ENCODE measurements around the gene MMP14.
"Not testable (repeated sequence)": the region's sequence is repeated elsewhere in the genome, so short reads cannot be mapped to it uniquely, and the experiment has no call there.

The MMP14 gene

DNA sequence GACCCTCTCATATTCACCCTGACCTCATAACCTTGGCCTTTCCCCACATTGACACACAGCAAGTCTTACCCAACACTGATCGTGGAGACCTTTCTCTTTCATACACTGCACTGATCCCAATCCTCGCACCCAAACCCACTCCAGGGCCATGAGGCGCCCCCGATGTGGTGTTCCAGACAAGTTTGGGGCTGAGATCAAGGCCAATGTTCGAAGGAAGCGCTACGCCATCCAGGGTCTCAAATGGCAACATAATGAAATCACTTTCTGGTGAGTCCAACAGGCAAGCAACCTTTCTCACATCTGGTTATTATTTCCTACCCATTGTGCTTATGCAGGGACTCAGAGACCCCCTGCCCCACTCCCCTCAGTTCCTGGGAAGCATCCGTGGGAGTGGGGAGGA, 5.4 kb downstream of the MMP14 start:
- in situ Hi-C loops (cut with HindIII; ENCODE audit: low sequenced_read_pairs), result loop anchor here (10.0 kb wide), 1 partner anchor 53 kb away; no protein-coding TSS in a partner anchor

DNA sequence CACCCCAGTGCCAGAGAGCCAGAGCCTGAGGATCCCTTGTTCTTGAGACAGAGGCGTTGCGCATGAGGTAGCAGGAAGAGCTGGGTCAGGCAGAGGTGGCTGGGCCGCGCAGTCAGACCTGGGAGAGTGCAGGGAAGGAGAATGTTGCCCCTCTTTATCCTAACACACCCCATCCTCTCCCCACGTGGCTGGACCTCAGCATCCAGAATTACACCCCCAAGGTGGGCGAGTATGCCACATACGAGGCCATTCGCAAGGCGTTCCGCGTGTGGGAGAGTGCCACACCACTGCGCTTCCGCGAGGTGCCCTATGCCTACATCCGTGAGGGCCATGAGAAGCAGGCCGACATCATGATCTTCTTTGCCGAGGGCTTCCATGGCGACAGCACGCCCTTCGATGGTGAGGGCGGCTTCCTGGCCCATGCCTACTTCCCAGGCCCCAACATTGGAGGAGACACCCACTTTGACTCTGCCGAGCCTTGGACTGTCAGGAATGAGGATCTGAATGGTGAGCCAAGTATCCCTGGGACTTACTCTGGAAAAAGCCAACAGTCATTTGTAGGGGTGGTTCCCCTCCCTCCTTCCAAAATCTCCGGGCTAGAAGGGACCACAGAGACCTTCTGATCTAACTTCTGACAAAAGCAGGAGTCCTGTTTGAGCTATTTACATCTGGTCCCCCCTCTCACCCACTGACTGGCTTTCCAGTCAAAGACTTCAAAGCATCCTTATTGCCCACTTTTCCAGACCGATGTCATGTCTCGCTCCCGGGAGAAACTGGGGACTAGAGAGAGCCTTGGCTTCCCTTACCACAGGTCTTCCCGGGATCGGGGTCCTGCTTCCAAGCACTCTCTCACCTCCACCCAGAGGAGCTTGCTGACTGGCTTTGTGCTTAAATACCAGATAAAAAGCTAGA, 6.1 kb downstream of the MMP14 start:
- in situ Hi-C loops (cut with HindIII; ENCODE audit: low sequenced_read_pairs), result loop anchor here (10.0 kb wide), 1 partner anchor 52 kb away; no protein-coding TSS in a partner anchor

DNA sequence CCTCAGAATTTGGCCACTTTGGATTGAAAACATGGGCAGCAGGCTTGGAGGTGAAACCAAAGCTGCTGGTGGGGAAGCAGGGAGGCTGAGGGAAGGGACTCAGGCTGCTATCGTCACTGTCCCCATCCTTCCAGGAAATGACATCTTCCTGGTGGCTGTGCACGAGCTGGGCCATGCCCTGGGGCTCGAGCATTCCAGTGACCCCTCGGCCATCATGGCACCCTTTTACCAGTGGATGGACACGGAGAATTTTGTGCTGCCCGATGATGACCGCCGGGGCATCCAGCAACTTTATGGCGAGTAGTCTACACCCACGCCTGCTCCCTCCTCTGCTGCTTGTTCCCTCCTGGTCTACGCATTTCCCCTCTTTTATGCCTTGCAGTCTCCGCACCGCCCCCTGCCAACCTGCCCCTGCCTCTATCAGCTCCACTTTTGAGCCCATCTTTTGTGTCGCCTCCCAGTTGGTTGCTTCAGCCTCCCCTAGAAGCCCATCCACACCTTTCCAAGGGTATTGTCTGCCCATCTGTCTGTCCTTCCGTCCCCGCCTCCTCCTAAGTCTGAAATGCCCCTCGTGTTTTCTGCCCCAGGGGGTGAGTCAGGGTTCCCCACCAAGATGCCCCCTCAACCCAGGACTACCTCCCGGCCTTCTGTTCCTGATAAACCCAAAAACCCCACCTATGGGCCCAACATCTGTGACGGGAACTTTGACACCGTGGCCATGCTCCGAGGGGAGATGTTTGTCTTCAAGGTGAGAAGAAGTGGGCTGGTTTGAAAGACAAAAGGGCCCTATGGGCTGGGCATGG, 6.9 kb downstream of the MMP14 start:
- in situ Hi-C loops (cut with HindIII; ENCODE audit: low sequenced_read_pairs), result loop anchor here (10.0 kb wide), 1 partner anchor 51 kb away; no protein-coding TSS in a partner anchor

DNA sequence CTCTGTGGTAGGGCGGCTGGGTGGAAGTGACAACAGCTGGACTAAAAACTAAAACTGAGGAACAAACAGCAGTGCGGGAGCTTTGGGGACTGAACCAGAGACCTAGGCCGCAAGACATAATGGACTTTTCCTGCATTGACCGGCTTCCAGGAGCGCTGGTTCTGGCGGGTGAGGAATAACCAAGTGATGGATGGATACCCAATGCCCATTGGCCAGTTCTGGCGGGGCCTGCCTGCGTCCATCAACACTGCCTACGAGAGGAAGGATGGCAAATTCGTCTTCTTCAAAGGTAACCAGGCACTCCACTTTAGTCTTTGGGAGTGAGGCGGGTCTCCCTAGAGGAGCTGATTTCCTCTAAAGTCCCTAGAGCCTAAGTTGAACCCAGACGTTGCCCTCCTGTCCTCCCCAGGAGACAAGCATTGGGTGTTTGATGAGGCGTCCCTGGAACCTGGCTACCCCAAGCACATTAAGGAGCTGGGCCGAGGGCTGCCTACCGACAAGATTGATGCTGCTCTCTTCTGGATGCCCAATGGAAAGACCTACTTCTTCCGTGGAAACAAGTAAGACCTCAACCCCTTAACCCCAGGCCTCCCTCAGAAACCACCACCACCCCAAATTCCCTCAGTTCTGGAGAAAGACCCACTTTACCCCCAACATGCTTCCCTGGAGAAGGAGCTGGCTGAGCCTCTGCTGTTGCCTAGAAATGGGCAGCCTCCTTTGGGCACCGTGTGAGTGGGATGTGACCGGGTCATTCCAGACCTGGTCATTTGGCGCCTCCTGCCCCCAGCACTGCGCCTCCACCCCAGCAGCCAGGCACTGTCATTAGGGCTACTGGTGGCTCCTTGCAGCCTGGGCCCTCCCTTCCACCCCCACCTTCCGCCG, 8.1 kb downstream of the MMP14 start:
- in situ Hi-C loops (cut with HindIII; ENCODE audit: low sequenced_read_pairs), result loop anchor here (5.0 to 10.0 kb wide), 2 partner anchors 50 to 68 kb away; no protein-coding TSS in a partner anchor

DNA sequence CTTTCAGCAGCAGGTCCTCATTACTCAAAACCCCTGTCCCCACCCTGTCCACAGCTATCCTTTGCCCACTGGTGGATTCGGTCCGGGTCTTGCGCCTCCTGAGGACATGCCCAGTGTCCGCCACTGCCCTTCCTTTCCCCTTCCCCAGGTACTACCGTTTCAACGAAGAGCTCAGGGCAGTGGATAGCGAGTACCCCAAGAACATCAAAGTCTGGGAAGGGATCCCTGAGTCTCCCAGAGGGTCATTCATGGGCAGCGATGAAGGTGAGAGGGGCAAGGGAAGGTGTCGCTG, 8.7 kb downstream of the MMP14 start:
- in situ Hi-C loops (cut with HindIII; ENCODE audit: low sequenced_read_pairs), result loop anchor here (5.0 to 10.0 kb wide), 2 partner anchors 50 to 67 kb away; no protein-coding TSS in a partner anchor

DNA sequence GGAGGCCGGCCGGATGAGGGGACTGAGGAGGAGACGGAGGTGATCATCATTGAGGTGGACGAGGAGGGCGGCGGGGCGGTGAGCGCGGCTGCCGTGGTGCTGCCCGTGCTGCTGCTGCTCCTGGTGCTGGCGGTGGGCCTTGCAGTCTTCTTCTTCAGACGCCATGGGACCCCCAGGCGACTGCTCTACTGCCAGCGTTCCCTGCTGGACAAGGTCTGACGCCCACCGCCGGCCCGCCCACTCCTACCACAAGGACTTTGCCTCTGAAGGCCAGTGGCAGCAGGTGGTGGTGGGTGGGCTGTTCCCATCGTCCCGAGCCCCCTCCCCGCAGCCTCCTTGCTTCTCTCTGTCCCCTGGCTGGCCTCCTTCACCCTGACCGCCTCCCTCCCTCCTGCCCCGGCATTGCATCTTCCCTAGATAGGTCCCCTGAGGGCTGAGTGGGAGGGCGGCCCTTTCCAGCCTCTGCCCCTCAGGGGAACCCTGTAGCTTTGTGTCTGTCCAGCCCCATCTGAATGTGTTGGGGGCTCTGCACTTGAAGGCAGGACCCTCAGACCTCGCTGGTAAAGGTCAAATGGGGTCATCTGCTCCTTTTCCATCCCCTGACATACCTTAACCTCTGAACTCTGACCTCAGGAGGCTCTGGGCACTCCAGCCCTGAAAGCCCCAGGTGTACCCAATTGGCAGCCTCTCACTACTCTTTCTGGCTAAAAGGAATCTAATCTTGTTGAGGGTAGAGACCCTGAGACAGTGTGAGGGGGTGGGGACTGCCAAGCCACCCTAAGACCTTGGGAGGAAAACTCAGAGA, 9.6 kb downstream of the MMP14 start:
- in situ Hi-C loops (cut with HindIII; ENCODE audit: low sequenced_read_pairs), result loop anchor here (5.0 to 10.0 kb wide), 2 partner anchors 49 to 66 kb away; no protein-coding TSS in a partner anchor

DNA sequence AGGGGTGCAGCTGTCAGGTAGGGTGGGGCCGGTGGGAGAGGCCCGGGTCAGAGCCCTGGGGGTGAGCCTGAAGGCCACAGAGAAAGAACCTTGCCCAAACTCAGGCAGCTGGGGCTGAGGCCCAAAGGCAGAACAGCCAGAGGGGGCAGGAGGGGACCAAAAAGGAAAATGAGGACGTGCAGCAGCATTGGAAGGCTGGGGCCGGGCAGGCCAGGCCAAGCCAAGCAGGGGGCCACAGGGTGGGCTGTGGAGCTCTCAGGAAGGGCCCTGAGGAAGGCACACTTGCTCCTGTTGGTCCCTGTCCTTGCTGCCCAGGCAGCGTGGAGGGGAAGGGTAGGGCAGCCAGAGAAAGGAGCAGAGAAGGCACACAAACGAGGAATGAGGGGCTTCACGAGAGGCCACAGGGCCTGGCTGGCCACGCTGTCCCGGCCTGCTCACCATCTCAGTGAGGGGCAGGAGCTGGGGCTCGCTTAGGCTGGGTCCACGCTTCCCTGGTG, 10.5 kb downstream of the MMP14 start:
- in situ Hi-C loops (cut with HindIII; ENCODE audit: low sequenced_read_pairs), result loop anchor here (5.0 to 10.0 kb wide), 2 partner anchors 48 to 65 kb away; no protein-coding TSS in a partner anchor

DNA sequence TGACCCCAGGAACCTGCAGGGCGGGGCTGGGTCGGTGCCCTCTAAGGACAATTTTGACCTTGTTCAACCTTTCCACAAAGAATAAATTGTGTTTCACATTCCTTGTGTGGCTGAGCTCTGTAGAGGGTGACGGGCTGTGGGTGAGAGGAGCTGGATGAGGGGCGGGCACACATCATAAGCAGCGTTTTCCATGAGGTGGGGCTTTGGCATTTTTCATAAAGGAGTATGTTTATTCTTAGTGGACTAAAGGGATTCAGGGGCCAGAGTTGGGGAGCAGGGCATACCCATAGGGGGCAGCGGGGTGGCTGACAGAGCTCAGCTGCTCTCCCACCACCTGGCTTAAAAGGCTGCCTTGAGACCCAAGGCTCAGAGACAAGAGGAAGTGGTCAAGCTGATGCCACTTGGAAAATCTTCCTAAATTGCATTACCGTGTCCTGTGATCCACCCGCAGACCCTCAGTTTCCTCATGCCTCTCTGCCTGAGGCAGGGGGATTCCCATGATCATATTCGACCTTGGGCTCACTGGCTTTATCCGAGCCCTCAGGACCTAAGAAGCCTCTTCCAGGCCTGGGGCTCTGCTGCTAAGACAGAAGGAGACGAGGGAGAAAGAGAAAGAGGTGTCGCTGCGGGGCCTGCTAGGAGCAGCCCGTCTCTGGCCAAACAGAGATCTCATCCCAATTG, 11.4 kb downstream of the MMP14 start:
- in situ Hi-C loops (cut with HindIII; ENCODE audit: low sequenced_read_pairs), result loop anchor here (5.0 to 10.0 kb wide), 2 partner anchors 47 to 64 kb away; no protein-coding TSS in a partner anchor

DNA sequence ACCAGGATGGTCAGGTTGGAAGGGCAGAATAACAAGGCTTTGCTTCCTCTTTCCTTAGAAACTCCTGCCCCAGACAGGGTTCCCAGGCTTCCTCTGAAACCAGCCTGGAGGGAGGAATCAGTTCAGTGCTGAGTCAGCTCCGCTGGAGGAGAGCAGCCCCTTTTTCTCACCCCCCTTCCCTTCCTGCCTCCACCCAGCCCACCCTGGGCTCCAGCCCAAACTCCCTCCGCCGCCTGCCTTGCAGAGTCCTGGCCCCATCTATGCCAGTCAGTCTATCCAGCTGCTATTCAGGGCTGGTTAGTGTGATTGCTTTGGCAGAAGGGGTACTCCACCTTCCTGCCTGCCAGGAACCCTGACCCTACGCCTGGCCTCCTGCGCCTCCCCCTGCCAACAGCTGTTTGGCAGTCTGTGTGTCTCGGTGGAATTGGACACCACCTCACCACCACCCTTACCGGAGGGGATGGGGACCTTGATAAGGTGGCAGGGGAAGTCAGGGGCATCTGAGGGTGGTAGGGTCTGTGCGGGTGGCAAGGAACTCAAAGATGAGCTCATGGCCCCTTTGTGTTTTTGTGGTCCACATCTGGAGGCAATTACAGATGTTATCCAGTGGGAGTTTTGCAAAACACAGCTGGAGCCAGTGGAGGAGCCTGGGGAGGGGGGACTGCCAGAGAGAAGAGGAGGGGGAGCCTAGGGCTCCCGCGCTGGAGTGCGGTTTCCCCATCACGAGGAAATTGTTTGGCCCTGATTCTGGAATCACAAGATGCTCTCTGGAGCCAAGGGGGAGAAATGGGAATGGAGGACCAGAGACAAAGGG, 12.2 kb downstream of the MMP14 start:
- in situ Hi-C loops (cut with HindIII; ENCODE audit: low sequenced_read_pairs), result loop anchor here (5.0 to 10.0 kb wide), 2 partner anchors 46 to 64 kb away; no protein-coding TSS in a partner anchor

DNA sequence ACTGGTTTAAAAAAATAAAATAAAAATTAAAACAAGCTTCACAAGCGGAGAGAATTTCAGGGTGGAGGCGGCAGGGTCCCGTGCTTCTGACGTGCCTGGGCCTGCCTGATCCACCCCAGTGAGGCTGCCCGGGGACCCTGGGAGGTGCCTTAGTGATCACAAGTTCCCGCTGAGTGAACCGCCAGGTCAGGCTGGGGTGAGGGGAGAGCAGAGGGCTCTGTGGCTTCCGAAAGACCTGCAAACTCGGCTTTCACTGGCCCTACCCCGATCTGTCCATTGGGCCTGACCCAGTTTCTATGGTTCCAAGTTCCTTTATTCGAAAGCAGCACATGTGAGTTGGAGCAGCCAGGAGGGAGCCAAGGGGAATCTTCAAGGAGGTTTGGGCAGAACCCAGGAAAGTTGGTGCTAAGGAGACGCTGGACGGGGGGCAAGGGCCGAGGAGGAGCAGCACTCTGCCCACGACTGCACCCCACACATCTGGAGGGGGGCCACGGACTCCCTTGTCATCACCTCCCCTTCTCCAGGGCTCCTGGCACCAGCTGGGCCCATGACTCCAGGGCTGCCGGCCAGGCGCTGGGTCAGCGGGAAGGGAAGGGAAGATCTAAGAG, 12.9 kb downstream of the MMP14 start:
- in situ Hi-C loops (cut with HindIII; ENCODE audit: low sequenced_read_pairs), result loop anchor here (5.0 to 10.0 kb wide), 2 partner anchors 45 to 63 kb away; no protein-coding TSS in a partner anchor

DNA sequence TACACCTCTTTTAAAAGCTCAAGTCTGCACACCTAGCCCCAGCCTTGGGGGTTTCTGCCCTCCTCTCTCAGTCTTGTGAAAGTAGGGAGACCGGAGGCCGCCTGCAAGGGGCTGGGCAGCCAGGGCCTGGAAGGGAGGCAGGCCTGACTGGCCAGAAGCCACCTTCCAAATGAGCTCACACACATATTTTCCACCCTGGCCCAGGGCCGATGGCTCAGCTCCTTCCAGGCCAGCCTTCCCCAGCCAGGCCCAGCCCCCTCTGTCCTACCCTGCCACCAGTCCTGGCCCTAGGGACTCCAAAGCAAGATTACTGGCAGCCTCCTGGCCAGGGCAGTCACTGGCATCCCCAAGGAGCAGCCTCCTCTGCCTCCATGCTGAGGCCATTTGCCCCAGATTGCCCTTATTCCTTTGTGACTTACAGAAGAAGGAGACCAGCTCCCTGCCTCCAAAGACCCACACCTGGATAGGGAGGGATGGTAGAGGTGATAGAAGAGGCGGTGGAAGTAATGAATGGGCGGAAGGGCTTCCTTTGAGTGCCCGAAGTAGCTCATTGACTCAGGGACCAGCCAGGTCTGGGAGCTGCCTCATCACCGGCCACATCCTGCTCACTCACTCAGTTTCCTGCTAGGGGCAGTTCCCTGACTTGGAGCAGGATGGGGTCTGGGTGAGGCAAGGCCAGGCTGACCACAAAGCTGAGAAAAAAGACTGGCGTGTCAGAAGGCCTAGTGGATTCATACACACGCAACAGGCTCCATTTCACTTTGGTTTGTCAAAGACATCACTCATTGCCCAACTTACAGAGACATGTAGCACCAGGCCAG, 14.8 kb downstream of the MMP14 start:
- in situ Hi-C loops (cut with HindIII; ENCODE audit: low sequenced_read_pairs), result no loop called here

DNA sequence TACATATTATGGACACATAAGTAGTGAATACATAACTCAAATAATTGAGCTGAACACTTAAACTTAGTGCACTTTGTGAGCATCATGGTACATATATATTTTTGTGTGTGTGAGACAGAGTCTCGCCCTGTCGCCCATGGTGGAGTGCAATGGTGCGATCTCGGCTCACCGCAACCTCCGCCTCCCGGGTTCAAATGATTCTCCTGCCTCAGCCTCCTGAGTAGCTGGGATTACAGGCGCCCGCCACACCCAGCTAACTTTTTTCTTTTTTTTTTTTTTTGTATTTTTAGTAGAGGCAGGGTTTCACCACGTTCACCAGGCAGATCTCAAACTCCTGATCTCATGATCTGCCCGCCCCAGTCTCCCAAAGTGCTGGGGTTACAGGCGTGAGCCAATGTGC, 15.8 kb downstream of the MMP14 start:
- in situ Hi-C loops (cut with HindIII; ENCODE audit: low sequenced_read_pairs), result not testable (repeated sequence)

DNA sequence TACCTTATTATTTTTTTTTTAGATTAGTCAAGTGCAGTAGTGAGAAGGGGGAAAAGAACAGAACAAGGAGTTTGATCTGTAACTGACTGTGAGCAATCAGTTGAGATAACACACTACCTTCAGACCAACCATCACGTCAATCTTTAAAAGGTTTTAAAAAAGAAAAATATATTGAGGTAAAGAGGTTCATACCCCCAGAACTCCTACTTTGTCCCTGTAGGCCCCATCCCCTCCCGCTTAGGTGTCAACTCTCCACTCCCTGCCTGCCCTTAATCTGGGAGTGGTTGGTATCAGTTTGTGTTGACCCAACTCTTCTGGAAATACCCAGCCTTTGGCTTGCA, 16.2 kb downstream of the MMP14 start:
- in situ Hi-C loops (cut with HindIII; ENCODE audit: low sequenced_read_pairs), result no loop called here

DNA sequence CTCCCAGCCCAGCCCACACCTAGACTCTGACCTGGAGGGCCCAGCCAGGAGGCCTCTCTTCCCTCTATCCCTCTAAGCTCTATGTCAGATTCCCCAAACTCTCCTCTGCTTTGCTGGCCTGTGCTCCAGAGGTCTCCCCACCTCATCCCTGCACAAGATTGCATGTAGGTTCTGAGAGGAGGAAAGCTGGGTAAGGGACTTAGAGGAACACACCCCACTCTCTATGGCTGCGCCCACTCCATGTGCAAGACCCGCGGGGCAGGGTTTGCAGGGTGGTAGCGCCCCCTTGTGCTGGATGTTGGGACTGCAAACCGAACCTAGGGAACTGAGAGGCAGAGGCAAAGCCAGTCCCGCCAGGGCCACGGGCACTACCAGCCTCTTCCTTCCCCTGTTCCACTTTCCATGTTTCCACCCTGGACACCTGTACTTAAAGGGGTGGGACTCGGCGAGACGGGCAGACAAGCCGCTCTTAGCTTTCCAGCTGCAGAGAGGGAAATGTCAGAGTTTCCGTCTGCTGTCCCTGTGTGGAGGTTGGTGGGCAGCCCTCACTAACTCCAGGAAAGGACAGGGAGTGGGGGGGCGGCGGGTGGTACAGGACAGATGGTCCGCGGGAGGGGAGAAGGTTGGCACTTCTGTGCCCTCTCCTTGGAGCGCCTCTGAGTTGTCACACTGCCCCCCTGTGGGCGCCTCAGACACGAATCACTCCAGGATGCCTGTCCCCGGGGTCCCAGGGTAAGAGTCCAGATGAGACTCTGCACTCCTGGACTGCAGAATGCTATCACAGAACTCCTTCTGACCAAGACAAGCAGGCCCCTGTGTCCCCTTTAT, 16.8 kb downstream of the MMP14 start:
- in situ Hi-C loops (cut with HindIII; ENCODE audit: low sequenced_read_pairs), result no loop called here

DNA sequence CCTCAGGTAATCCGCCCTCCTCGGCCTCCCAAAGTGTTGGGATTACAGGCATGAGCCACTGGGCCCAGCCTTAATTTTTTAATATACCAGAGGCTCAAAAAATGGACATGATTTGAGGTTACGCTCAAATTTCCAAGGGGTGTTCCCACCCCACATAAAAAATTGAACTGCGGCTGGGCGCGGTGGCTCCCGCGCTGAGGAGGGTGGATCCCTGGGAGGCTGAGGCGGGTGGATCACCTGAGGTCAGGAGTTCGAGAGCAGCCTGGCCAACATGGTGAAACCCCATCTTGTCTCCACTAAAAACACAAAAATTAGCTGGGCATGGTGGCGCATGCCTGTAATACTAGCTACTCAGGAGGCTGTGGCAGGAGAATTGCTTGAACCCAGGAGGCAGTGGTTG, 17.9 kb downstream of the MMP14 start:
- in situ Hi-C loops (cut with HindIII; ENCODE audit: low sequenced_read_pairs), result not testable (repeated sequence)

Data from endothelial cell of hepatic sinusoid (primary cell).